Right atrium auricular region (tissue), 2 donors: ENCODE results near the gene NOTCH4. TPM values are rescaled to one million over a fixed set of nuclear protein-coding genes. Genes with fewer than 3 reads are reported as not detected.
"Not testable (repeated sequence)": the region's sequence is repeated elsewhere in the genome, so short reads cannot be mapped to it uniquely, and the experiment has no call there.

Source experiments
- DNase-seq: peaks from one replicate; pipeline ENCODE4 v3.0.0-alpha.2; 2019; ENCODE audit warnings: low spot score
- H3K27ac ChIP-seq, 2 donors: fragments of 200-600 bp; sonication (generic); 1 replicate in 1 of 2; 2 replicates in 1 of 2; pipeline ENCODE4 v1.5.1; 2016 to 2019
- H3K27me3 ChIP-seq, 2 donors: fragments of 200-600 bp; sonication (generic); one replicate each; pipeline versions ENCODE4 v1.5.1 to v1.6.0; 2017 to 2019
- H3K36me3 ChIP-seq: fragments of 200-600 bp; sonication (generic); one replicate; pipeline ENCODE4 v1.5.1; 2016
- H3K4me1 ChIP-seq, 2 donors: fragments of 200-600 bp; sonication (generic); one replicate each; pipeline versions ENCODE4 v1.5.1 to v1.6.0; 2017 to 2019
- H3K4me3 ChIP-seq, 2 donors: fragments of 200-600 bp; sonication (generic); 1 replicate in 1 of 2; 2 replicates in 1 of 2; pipeline ENCODE4 v1.5.1; 2017 to 2019; ENCODE audit warnings: mild to moderate bottlenecking in 1 of 2, moderate library complexity in 1 of 2
- H3K9me3 ChIP-seq, 2 donors: fragments of 200-600 bp; sonication (generic); one replicate each; pipeline ENCODE4 v1.5.1; 2019
- total RNA-seq, 2 donors: library from RNA; depleted of rRNA; stranded (reverse); fragments of >200 nt; gene quantifications; one replicate each; pipeline ENCODE4 v1.1.0, GENCODE V29; 2016
- TF ChIP-seq, protein P1 (sequence below), 2 donors: fragments of 200-600 bp; sonication (generic); IDR thresholded peaks; one replicate each; pipeline ENCODE4 v1.5.1; 2019; ENCODE audit warnings: antibody characterized with exemption in 2 of 2

The NOTCH4 gene
- total RNA-seq, 2 donors from 2014 or later, result 16.2 to 22.5 TPM

- no peaks in the 10 kb centered on the region for H3K4me1 ChIP-seq
- TF ChIP-seq, protein P1, sequence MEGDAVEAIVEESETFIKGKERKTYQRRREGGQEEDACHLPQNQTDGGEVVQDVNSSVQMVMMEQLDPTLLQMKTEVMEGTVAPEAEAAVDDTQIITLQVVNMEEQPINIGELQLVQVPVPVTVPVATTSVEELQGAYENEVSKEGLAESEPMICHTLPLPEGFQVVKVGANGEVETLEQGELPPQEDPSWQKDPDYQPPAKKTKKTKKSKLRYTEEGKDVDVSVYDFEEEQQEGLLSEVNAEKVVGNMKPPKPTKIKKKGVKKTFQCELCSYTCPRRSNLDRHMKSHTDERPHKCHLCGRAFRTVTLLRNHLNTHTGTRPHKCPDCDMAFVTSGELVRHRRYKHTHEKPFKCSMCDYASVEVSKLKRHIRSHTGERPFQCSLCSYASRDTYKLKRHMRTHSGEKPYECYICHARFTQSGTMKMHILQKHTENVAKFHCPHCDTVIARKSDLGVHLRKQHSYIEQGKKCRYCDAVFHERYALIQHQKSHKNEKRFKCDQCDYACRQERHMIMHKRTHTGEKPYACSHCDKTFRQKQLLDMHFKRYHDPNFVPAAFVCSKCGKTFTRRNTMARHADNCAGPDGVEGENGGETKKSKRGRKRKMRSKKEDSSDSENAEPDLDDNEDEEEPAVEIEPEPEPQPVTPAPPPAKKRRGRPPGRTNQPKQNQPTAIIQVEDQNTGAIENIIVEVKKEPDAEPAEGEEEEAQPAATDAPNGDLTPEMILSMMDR (IDR thresholded peaks at IDR 0.05), result no peak
- no peak overlapping the region for H3K4me3 ChIP-seq
- no peaks in the 10 kb centered on the region for H3K9me3 ChIP-seq
- no peaks in the 10 kb centered on the region for H3K36me3 ChIP-seq
- no peaks in the 10 kb centered on the region for H3K27me3 ChIP-seq
- no peak for DNase-seq
- H3K27ac ChIP-seq, result no peak overlapping the region
Observed at GRCh38 chr6:32216285-32216684, 7.6 kb downstream of the NOTCH4 start.

- H3K27me3 ChIP-seq, result no peaks in the 10 kb centered on the region
- H3K27ac ChIP-seq, result no peak overlapping the region
- H3K9me3 ChIP-seq, result no peaks in the 10 kb centered on the region
- TF ChIP-seq, protein P1 (IDR thresholded peaks at IDR 0.05), result no peak
- DNase-seq, result no peak
- no peak overlapping the region for H3K4me3 ChIP-seq
- no peaks in the 10 kb centered on the region for H3K36me3 ChIP-seq
- no peaks in the 10 kb centered on the region for H3K4me1 ChIP-seq
Observed at GRCh38 chr6:32215617-32216016, 8.2 kb downstream of the NOTCH4 start.

DNA sequence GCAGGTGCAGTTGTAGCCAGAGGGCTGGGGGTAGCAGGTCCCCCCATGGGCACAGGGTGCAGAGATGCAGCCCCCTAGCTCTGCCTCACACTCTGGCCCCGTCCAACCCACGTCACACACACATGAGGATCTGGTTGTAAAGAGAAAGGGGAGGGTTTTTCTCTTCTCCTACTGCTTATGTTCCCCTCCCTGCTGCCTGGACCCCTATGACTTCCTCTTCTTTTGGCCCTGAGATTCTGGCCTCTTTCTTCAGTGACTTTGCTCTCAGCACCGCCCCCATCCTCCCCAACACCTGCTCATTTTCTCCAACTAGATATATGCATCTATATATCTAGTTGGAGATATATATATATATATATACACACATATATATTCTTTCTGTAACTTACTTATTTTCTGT, 9.7 kb downstream of the NOTCH4 start:
- Histone ChIP-seq H3K36me3 (no peaks in the 10 kb centered on the region), H3K4me1 (no peaks in the 10 kb centered on the region), H3K27ac (no peak overlapping the region), H3K9me3 (no peaks in the 10 kb centered on the region), H3K27me3 (no peaks in the 10 kb centered on the region), H3K4me3 (no peak overlapping the region)
- no peak for DNase-seq
- TF ChIP-seq, protein P1 (IDR thresholded peaks at IDR 0.05), result no peak

- no peaks in the 10 kb centered on the region for H3K36me3 ChIP-seq
- H3K27me3 ChIP-seq, result no peaks in the 10 kb centered on the region
- TF ChIP-seq, protein P1 (IDR thresholded peaks at IDR 0.05), result no peak
- no peaks in the 10 kb centered on the region for H3K9me3 ChIP-seq
- no peak for DNase-seq
- H3K4me3 ChIP-seq, result no peak overlapping the region
- no peak overlapping the region for H3K27ac ChIP-seq
- no peaks in the 10 kb centered on the region for H3K4me1 ChIP-seq
Observed at GRCh38 chr6:32213649-32214048, 10.2 kb downstream of the NOTCH4 start.

DNA sequence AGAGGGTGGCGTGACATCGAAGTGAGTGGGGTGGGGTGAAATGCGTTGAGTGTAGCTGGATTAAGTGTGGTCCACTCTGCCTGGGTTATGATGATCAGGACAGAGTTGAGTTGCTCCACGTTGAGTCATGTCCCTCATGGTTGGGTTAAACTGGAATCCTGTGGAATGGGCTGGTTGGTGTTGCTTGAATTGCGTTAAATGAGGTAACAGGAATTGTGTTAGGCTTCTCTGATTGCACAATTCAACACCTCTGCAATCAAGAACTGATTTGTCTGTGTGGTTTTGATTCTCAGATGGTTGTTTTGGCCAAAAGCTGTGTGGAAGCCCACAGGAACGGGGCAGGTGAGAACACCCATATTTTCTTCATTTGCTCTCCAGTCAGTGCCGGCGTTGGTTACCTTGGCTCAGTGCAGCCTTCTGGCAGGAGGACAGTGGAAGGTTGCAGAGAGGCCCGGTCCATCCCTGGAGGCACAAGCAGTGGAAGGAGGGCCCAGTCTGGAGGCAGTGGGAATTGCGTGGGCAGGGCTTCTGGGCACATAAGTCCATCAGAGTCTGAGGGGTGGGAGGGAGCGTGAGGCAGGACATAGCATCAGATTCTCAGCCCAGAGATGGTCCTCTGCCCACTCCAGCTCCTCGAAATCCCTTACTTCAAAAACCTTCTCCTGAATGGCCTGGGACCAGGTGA, 11.6 kb downstream of the NOTCH4 start:
- H3K4me1 ChIP-seq, result no peaks in the 10 kb centered on the region
- H3K36me3 ChIP-seq, result no peaks in the 10 kb centered on the region
- H3K9me3 ChIP-seq, result no peaks in the 10 kb centered on the region
- no peak overlapping the region for H3K27ac ChIP-seq
- TF ChIP-seq, protein P1 (IDR thresholded peaks at IDR 0.05), result no peak
- no peak for DNase-seq
- H3K4me3 ChIP-seq, result no peak overlapping the region
- no peaks in the 10 kb centered on the region for H3K27me3 ChIP-seq

GRCh38 chr6:32211432-32211831, 12.4 kb downstream of the NOTCH4 start:
- not testable (repeated sequence) for H3K9me3 ChIP-seq, H3K36me3 ChIP-seq, H3K27me3 ChIP-seq, H3K4me3 ChIP-seq, H3K27ac ChIP-seq, DNase-seq, H3K4me1 ChIP-seq
